Erythroblast (primary cell): Measurements from ENCODE around the gene ILRUN.

ENCODE experiments used
- GATA1 ChIP-seq: IDR thresholded peaks from 2 replicates; pipeline ENCODE4 v1.6.1; 2011; ENCODE audit warnings: low read depth, mild to moderate bottlenecking, control low read depth, low read length, moderate library complexity
- POLR2A ChIP-seq: IDR thresholded peaks from 2 replicates; pipeline ENCODE4 v1.6.1; 2011; ENCODE audit warnings: mild to moderate bottlenecking, low read length

- TF ChIP-seq POLR2A (no peak), GATA1 (no peak)
Observed at GRCh38 chr6:34648806-34649205, 47.8 kb downstream of the ILRUN start.
